ENCODE results near the gene EEF2KMT. TPM values are rescaled to one million over a fixed set of nuclear protein-coding genes. Genes with fewer than 3 reads are reported as not detected.

Gene EEF2KMT
- total RNA-seq, 1 donor from 2014 or later: 9.4 TPM

- peak overlapping the region; percentile 87 for H3K4me3 ChIP-seq (ENCODE audit: low read depth, low read length)
- no peak for DNase-seq (ENCODE audit: low read depth)
- TF ChIP-seq, protein P1, sequence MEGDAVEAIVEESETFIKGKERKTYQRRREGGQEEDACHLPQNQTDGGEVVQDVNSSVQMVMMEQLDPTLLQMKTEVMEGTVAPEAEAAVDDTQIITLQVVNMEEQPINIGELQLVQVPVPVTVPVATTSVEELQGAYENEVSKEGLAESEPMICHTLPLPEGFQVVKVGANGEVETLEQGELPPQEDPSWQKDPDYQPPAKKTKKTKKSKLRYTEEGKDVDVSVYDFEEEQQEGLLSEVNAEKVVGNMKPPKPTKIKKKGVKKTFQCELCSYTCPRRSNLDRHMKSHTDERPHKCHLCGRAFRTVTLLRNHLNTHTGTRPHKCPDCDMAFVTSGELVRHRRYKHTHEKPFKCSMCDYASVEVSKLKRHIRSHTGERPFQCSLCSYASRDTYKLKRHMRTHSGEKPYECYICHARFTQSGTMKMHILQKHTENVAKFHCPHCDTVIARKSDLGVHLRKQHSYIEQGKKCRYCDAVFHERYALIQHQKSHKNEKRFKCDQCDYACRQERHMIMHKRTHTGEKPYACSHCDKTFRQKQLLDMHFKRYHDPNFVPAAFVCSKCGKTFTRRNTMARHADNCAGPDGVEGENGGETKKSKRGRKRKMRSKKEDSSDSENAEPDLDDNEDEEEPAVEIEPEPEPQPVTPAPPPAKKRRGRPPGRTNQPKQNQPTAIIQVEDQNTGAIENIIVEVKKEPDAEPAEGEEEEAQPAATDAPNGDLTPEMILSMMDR (conservative IDR thresholded peaks at IDR 0.05; ENCODE audit: low read depth, low read length): no peak
Observed at GRCh38 chr16:5072334-5073278, 25.0 kb downstream of the EEF2KMT start.

DNA sequence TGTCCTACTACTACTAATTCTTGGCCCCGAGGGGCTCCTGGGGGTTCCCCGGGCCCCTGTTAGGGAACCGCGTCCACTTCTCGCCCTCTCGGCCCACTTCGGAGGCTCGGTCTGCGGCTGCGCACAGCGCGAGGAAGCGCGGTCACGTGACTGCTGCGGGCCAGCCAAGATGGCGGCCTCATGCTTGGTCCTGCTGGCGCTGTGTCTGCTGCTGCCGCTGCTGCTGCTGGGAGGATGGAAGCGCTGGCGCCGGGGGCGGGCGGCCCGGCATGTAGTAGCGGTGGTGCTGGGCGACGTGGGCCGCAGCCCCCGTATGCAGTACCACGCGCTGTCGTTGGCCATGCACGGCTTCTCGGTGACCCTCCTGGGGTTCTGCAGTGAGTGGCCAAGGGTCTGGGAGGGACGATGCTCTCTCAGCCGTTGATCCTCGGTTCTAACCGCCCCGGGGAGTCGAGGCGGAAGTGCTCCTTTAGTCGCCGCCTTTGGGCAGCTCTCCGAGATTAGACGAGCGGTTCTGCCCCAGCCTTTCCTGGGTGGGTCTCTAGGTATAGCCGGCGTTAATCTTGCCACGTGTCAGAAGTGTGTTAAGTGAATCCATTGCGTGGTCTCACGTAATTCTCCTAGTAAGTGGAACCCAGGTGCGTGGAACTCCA is 25.8 kb downstream of the EEF2KMT start, which contains the start of gene ALG1:
Gene ALG1 (plus strand): TSS at position 163 of the 653 bp plus-strand sequence. CDS start 7 bp downstream, at position 170.
- TF ChIP-seq, protein P1 (conservative IDR thresholded peaks at IDR 0.05; ENCODE audit: low read depth, low read length): no peak
- no peak for DNase-seq (ENCODE audit: low read depth)
- peak within 1 kb of the TSS; percentile 87 for H3K4me3 ChIP-seq (ENCODE audit: low read depth, low read length)

DNA sequence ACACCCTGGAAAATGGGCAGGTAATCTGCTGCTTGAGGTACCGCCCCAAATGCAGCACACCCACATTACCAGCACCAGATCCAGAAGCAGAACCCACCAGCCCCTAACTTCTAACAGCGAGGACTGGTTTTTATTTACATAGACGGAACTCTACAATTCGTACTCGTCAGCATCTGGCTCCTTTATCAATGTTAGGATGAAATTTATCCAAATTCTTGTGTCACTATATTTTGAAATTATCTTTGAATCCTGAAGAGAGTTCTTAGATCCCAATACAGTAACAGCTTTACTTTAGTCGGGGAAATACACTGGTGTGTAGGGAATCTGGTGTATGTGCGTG is 26.3 kb downstream of the EEF2KMT start:
- DNase-seq (ENCODE audit: low read depth): no peak
- H3K4me3 ChIP-seq (ENCODE audit: low read depth, low read length): peak overlapping the region; percentile 87
- TF ChIP-seq, protein P1 (conservative IDR thresholded peaks at IDR 0.05; ENCODE audit: low read depth, low read length): no peak

GRCh38 chr16:5070431-5071186 is 27.0 kb downstream of the EEF2KMT start:
- H3K4me3 ChIP-seq (ENCODE audit: low read depth, low read length): no peak overlapping the region
- TF ChIP-seq, protein P1 (conservative IDR thresholded peaks at IDR 0.05; ENCODE audit: low read depth, low read length): no peak
- no peak for DNase-seq (ENCODE audit: low read depth)

GRCh38 chr16:5069854-5070253 is 27.7 kb downstream of the EEF2KMT start:
- H3K4me3 ChIP-seq (ENCODE audit: low read depth, low read length): no peak overlapping the region
- TF ChIP-seq, protein P1 (conservative IDR thresholded peaks at IDR 0.05; ENCODE audit: low read depth, low read length): no peak
- no peak for DNase-seq (ENCODE audit: low read depth)

GRCh38 chr16:5069048-5069447 is 28.5 kb downstream of the EEF2KMT start:
- no peak for DNase-seq (ENCODE audit: low read depth)
- TF ChIP-seq, protein P1 (conservative IDR thresholded peaks at IDR 0.05; ENCODE audit: low read depth, low read length): no peak
- H3K4me3 ChIP-seq (ENCODE audit: low read depth, low read length): no peak overlapping the region

Measured in epithelial cell of proximal tubule (primary cell).